Progenitor cell of endocrine pancreas (in vitro differentiated cells): Measurements from ENCODE around the gene SOX14. TPM values are rescaled to one million over a fixed set of nuclear protein-coding genes. Genes with fewer than 3 reads are reported as not detected.
A peak's percentile ranks its signal among the peaks of the same experiment; 100 is the strongest.

Experiments used
- DNase-seq: peaks from one replicate; pipeline ENCODE4 v3.0.0; 2021; ENCODE audit warnings: low spot score; ENCODE audit not compliant: unreplicated experiment
- H3K27ac Mint-ChIP-seq: 2 replicates; pipeline ENCODE4 v1.8.0; 2021; ENCODE audit warnings: mild to moderate bottlenecking, moderate library complexity, mixed read lengths
- H3K27me3 Mint-ChIP-seq: 2 replicates; pipeline ENCODE4 v1.8.0; 2021; ENCODE audit warnings: mixed read lengths
- H3K36me3 Mint-ChIP-seq: 2 replicates; pipeline ENCODE4 v1.8.0; 2022; ENCODE audit warnings: mixed read lengths; ENCODE audit not compliant: insufficient read depth
- H3K4me1 Mint-ChIP-seq: 2 replicates; pipeline ENCODE4 v1.8.0; 2021; ENCODE audit warnings: low read depth, mixed read lengths
- H3K4me3 Mint-ChIP-seq: 2 replicates; pipeline ENCODE4 v1.8.0; 2021; ENCODE audit warnings: low read depth, mild to moderate bottlenecking, moderate library complexity, mixed read lengths
- H3K9me3 Mint-ChIP-seq: 2 replicates; pipeline ENCODE4 v1.8.0; 2021; ENCODE audit warnings: low read depth, mixed read lengths
- CTCF ChIP-seq: fragments of 200-600 bp; sonication (generic); IDR thresholded peaks from one replicate; pipeline ENCODE4 v1.5.0; 2021; ENCODE audit warnings: antibody characterized with exemption, mild to moderate bottlenecking; ENCODE audit not compliant: unreplicated experiment
- total RNA-seq: library from RNA; stranded (reverse); gene quantifications from 2 replicates; pipeline ENCODE4 v1.2.1, GENCODE V29; 2021

SOX14 gene
- total RNA-seq, 1 donor from 2014 or later, result not detected

GRCh38 chr3:137743608-137744007 lies 20.5 kb upstream of the SOX14 start:
- no peak for TF ChIP-seq CTCF
- Mint-ChIP-seq H3K4me1 (no peaks in the 10 kb centered on the region), H3K27ac (no peak overlapping the region), H3K4me3 (no peak overlapping the region), H3K9me3 (no peaks in the 10 kb centered on the region), H3K36me3 (no peaks in the 10 kb centered on the region), H3K27me3 (peaks cover 59% of the 10 kb centered on the region)
- no peak for DNase-seq

- Mint-ChIP-seq H3K36me3 (no peaks in the 10 kb centered on the region), H3K9me3 (no peaks in the 10 kb centered on the region), H3K27me3 (peaks cover 73% of the 10 kb centered on the region), H3K4me1 (no peaks in the 10 kb centered on the region), H3K4me3 (no peak overlapping the region), H3K27ac (no peak overlapping the region)
- DNase-seq, result no peak
- TF ChIP-seq CTCF, result no peak
Measured at GRCh38 chr3:137746808-137747207, 17.3 kb upstream of the SOX14 start.

- no peaks in the 10 kb centered on the region for H3K36me3 Mint-ChIP-seq
- no peak overlapping the region for H3K27ac Mint-ChIP-seq
- peaks cover 10% of the 10 kb centered on the region for H3K4me1 Mint-ChIP-seq
- peaks cover 86% of the 10 kb centered on the region for H3K27me3 Mint-ChIP-seq
- no peak for TF ChIP-seq CTCF
- peaks cover 7% of the 10 kb centered on the region for H3K9me3 Mint-ChIP-seq
- no peak overlapping the region for H3K4me3 Mint-ChIP-seq
- DNase-seq, result no peak
Measured at GRCh38 chr3:137759505-137759904, 4.6 kb upstream of the SOX14 start.

GRCh38 chr3:137760341-137761098 lies 3.6 kb upstream of the SOX14 start:
- Mint-ChIP-seq H3K27me3 (peaks cover 87% of the 10 kb centered on the region), H3K27ac (no peak overlapping the region), H3K9me3 (no peaks in the 10 kb centered on the region), H3K4me1 (peaks cover 14% of the 10 kb centered on the region), H3K4me3 (peak overlapping the region; percentile 11), H3K36me3 (no peaks in the 10 kb centered on the region)
- DNase-seq, result no peak
- TF ChIP-seq CTCF, result no peak

- H3K27ac Mint-ChIP-seq, result no peak overlapping the region
- H3K4me3 Mint-ChIP-seq, result no peak overlapping the region
- H3K27me3 Mint-ChIP-seq, result peaks cover 93% of the 10 kb centered on the region
- no peaks in the 10 kb centered on the region for H3K36me3 Mint-ChIP-seq
- DNase-seq, result no peak
- TF ChIP-seq CTCF, result no peak
- H3K9me3 Mint-ChIP-seq, result no peaks in the 10 kb centered on the region
- H3K4me1 Mint-ChIP-seq, result peaks cover 14% of the 10 kb centered on the region
Measured at GRCh38 chr3:137761099-137761562, 3.0 kb upstream of the SOX14 start.
